ENCODE measurements around the gene GCM1. TPM values are rescaled to one million over a fixed set of nuclear protein-coding genes. Genes with fewer than 3 reads are reported as not detected.

GCM1 gene
- total and polyA plus RNA-seq, 2 donors (not counting 1 experiment from before 2014, with no cell fraction given) = 0.57 to 1.5 TPM

DNA sequence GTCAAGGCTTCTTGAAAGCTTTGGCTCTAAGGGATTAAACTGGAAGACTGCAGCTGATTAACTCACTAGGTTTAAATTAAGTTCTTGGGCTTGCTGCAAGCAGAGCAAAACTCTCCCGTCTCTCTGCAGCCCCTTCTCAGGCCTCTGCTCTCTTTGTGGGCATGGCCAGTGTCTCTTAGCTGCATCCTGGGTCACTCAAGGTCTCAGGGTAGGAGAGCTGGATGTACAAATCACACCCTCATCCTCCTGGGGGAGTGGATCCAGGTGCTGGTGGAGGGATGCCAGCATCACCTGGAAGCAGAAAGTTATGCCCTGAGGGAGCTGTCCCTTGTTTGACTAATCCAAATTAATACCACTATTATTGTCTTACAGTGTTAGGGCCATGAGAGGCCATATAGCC is 35.8 kb downstream of the GCM1 start:
- DNase-seq (no peak), ATAC-seq (ENCODE audit: low read depth) (no peak)
- Histone ChIP-seq H3K4me1 (ENCODE audit: control insufficient read depth in 2 of 2, insufficient read depth in 2 of 2, low read length in 2 of 2) (no peaks in the 10 kb centered on the region), H2AFZ (ENCODE audit: insufficient read depth, low read depth, low read length, poor library complexity, severe bottlenecking) (no peak overlapping the region), H3K9me3 (ENCODE audit: control extremely low read depth in 1 of 3, control insufficient read depth in 2 of 3, insufficient read depth in 1 of 3, low read length in 2 of 3) (peaks cover 0 to 2% (median 1%) of the 10 kb centered on the region in 3 donors), H3K79me2 (ENCODE audit: control insufficient read depth, insufficient read depth, low read length) (no peaks in the 10 kb centered on the region), H3K36me3 (replicated peaks in 1 of 2; ENCODE audit: control extremely low read depth in 1 of 2, control insufficient read depth in 1 of 2, extremely low read depth in 1 of 2, insufficient read depth in 2 of 2, low read length in 1 of 2) (no peaks in the 10 kb centered on the region), H3K27ac (ENCODE audit: low read length in 2 of 2) (no peak overlapping the region), H3K4me3 (ENCODE audit: control extremely low read depth in 1 of 5, extremely low read depth in 1 of 5, insufficient read depth in 1 of 5, low read depth in 2 of 5, low read length in 4 of 5) (no peak overlapping the region), H4K20me1 (ENCODE audit: control insufficient read depth, insufficient read depth, low read length, poor library complexity, severe bottlenecking) (no peaks in the 10 kb centered on the region), H3K4me2 (replicated peaks; ENCODE audit: low read depth, low read length, poor library complexity, severe bottlenecking) (no peak overlapping the region), H3K9ac (ENCODE audit: low read length) (no peak overlapping the region), H3K27me3 (replicated peaks in 1 of 4; ENCODE audit: control extremely low read depth in 1 of 4, control insufficient read depth in 3 of 4, insufficient read depth in 4 of 4, low read length in 3 of 4) (no peaks in the 10 kb centered on the region)
- H3K27ac Mint-ChIP-seq = no peak overlapping the region
- H3K27me3 Mint-ChIP-seq = no peaks in the 10 kb centered on the region
- H3K4me3 Mint-ChIP-seq = no peak overlapping the region
- no peak for TF ChIP-seq EZH2 (IDR thresholded peaks at IDR 0.05; ENCODE audit: borderline replicate concordance, insufficient read depth, low read depth, low read length, poor library complexity, severe bottlenecking)
- TF ChIP-seq, protein P1, sequence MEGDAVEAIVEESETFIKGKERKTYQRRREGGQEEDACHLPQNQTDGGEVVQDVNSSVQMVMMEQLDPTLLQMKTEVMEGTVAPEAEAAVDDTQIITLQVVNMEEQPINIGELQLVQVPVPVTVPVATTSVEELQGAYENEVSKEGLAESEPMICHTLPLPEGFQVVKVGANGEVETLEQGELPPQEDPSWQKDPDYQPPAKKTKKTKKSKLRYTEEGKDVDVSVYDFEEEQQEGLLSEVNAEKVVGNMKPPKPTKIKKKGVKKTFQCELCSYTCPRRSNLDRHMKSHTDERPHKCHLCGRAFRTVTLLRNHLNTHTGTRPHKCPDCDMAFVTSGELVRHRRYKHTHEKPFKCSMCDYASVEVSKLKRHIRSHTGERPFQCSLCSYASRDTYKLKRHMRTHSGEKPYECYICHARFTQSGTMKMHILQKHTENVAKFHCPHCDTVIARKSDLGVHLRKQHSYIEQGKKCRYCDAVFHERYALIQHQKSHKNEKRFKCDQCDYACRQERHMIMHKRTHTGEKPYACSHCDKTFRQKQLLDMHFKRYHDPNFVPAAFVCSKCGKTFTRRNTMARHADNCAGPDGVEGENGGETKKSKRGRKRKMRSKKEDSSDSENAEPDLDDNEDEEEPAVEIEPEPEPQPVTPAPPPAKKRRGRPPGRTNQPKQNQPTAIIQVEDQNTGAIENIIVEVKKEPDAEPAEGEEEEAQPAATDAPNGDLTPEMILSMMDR (IDR thresholded peaks at IDR 0.05) = no peak
- POLR2A ChIA-PET = no interaction called here
- CTCF ChIA-PET = no interaction called here
- no peaks in the 10 kb centered on the region for H3K4me1 Mint-ChIP-seq
- H3K9me3 Mint-ChIP-seq (ENCODE audit: insufficient read depth) = peaks cover 7% of the 10 kb centered on the region
- WGBS (ENCODE audit: insufficient coverage) = 100% methylated on average over 1 of the region's 1 CpG
- intact Hi-C loops (cut with micrococcal nuclease) = no loop called here

DNA sequence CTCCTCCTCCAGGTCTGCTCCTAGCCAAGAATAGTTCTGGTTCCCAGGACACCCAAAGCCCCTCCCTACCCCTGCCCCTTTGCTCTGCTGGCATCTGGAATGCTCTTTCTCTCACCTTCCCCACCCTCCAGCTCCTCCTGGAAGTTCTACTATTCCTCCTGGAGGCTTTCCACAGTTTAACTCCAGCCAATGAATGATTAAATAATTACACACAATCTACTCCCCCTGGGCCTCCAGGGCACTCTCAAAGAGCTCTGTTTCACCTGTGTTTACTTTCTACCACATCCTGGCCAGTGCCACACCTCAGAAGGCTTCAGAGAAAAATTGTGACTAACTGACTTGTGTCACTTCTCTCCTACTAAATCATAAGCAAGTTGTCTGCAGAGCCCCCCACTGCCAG is 36.2 kb downstream of the GCM1 start:
- DNase-seq (no peak), ATAC-seq (ENCODE audit: low read depth) (no peak)
- intact Hi-C loops (cut with micrococcal nuclease) = no loop called here
- Histone ChIP-seq H3K9me3 (ENCODE audit: control extremely low read depth in 1 of 3, control insufficient read depth in 2 of 3, insufficient read depth in 1 of 3, low read length in 2 of 3) (peaks cover 0 to 2% (median 1%) of the 10 kb centered on the region in 3 donors), H3K4me3 (ENCODE audit: control extremely low read depth in 1 of 5, extremely low read depth in 1 of 5, insufficient read depth in 1 of 5, low read depth in 2 of 5, low read length in 4 of 5) (no peak overlapping the region), H3K9ac (ENCODE audit: low read length) (no peak overlapping the region), H2AFZ (ENCODE audit: insufficient read depth, low read depth, low read length, poor library complexity, severe bottlenecking) (no peak overlapping the region), H4K20me1 (ENCODE audit: control insufficient read depth, insufficient read depth, low read length, poor library complexity, severe bottlenecking) (no peaks in the 10 kb centered on the region), H3K27ac (ENCODE audit: low read length in 2 of 2) (no peak overlapping the region), H3K27me3 (replicated peaks in 1 of 4; ENCODE audit: control extremely low read depth in 1 of 4, control insufficient read depth in 3 of 4, insufficient read depth in 4 of 4, low read length in 3 of 4) (no peaks in the 10 kb centered on the region), H3K4me1 (ENCODE audit: control insufficient read depth in 2 of 2, insufficient read depth in 2 of 2, low read length in 2 of 2) (no peaks in the 10 kb centered on the region), H3K4me2 (replicated peaks; ENCODE audit: low read depth, low read length, poor library complexity, severe bottlenecking) (no peak overlapping the region), H3K79me2 (ENCODE audit: control insufficient read depth, insufficient read depth, low read length) (no peaks in the 10 kb centered on the region), H3K36me3 (replicated peaks in 1 of 2; ENCODE audit: control extremely low read depth in 1 of 2, control insufficient read depth in 1 of 2, extremely low read depth in 1 of 2, insufficient read depth in 2 of 2, low read length in 1 of 2) (no peaks in the 10 kb centered on the region)
- TF ChIP-seq, protein P1 (IDR thresholded peaks at IDR 0.05) = no peak
- no peaks in the 10 kb centered on the region for H3K27me3 Mint-ChIP-seq
- no peaks in the 10 kb centered on the region for H3K4me1 Mint-ChIP-seq
- no peak overlapping the region for H3K27ac Mint-ChIP-seq
- ChIA-PET CTCF (interaction anchor here (1.5 kb wide), 1 partner anchor 41 kb away, joined by 3 read pairs; no protein-coding TSS in a partner anchor), POLR2A (no interaction called here)
- no peak overlapping the region for H3K4me3 Mint-ChIP-seq
- H3K9me3 Mint-ChIP-seq (ENCODE audit: insufficient read depth) = peaks cover 7% of the 10 kb centered on the region
